Spinal cord (tissue), 10 donors: ENCODE results near the gene TTBK2. TPM values are rescaled to one million over a fixed set of nuclear protein-coding genes. Genes with fewer than 3 reads are reported as not detected.
"Not testable (repeated sequence)": the region's sequence is repeated elsewhere in the genome, so short reads cannot be mapped to it uniquely, and the experiment has no call there.

ENCODE experiments used
- DNase-seq, 6 donors: peaks; one replicate each; pipeline versions ENCODE4 v3.0.0 to v3.0.0-alpha.2; 2013 to 2015; ENCODE audit warnings: low spot score in 6 of 6, low read depth in 4 of 6
- H3K27ac ChIP-seq: one replicate; pipeline ENCODE4 v1.5.1; 2013; ENCODE audit warnings: low read depth, low read length, control low read depth
- H3K27me3 ChIP-seq: one replicate; pipeline ENCODE4 v1.6.1; 2013; ENCODE audit warnings: low read length; ENCODE audit not compliant: control insufficient read depth, insufficient read depth
- H3K36me3 ChIP-seq: one replicate; pipeline ENCODE4 v1.6.1; 2013; ENCODE audit warnings: low read length; ENCODE audit not compliant: control insufficient read depth, insufficient read depth
- H3K4me1 ChIP-seq: one replicate; pipeline ENCODE4 v1.6.1; 2013; ENCODE audit warnings: low read length; ENCODE audit not compliant: control insufficient read depth, insufficient read depth
- H3K4me3 ChIP-seq: one replicate; pipeline ENCODE4 v1.5.1; 2013; ENCODE audit warnings: low read depth, low read length, control low read depth
- H3K9me3 ChIP-seq: one replicate; pipeline ENCODE4 v1.6.1; 2013; ENCODE audit warnings: low read length; ENCODE audit not compliant: control insufficient read depth, insufficient read depth
- WGBS: methylation state at CpG from one replicate; pipeline ENCODE4 v1.1.5; 2013; ENCODE audit warnings: missing lambda C conversion rate; ENCODE audit not compliant: insufficient coverage; 5-methylcytosine and 5-hydroxymethylcytosine counted together
- long read RNA-seq, 4 donors: transcript quantifications; one replicate each; lab custom pipeline, GENCODE V29; 2026
- polyA plus RNA-seq, 2 donors: library from polyadenylated mRNA; unstranded; fragments of 120-200 nt; gene quantifications; one replicate each; pipeline ENCODE4 v1.2.1, GENCODE V29; 2013; ENCODE audit not compliant: insufficient read length in 2 of 2
- total RNA-seq, 2 donors: library from RNA; depleted of rRNA in 1 of 2; stranded (reverse); fragments of 120-200 nt in 1 of 2; fragments of >200 nt in 1 of 2; gene quantifications; one replicate each; pipeline versions ENCODE4 v1.2.3 to v1.2.4, GENCODE V29; 2013 to 2014
- donor health status: healthy.

Gene TTBK2
- total RNA-seq (10 to 100 TPM; 22.2 to 64.4 TPM), polyA plus RNA-seq (10 to 100 TPM; 22.6 to 32.3 TPM)
- long read RNA-seq, donor 1: 0 reads
- long read RNA-seq, donor 2: 0 reads
- long read RNA-seq, donor 3, partial matches to known transcripts: 5 of 5 reads
- long read RNA-seq, donor 3, other reads (novel, unspliced or antisense): 0 of 5 reads
- long read RNA-seq, donor 4: 0 reads

DNA sequence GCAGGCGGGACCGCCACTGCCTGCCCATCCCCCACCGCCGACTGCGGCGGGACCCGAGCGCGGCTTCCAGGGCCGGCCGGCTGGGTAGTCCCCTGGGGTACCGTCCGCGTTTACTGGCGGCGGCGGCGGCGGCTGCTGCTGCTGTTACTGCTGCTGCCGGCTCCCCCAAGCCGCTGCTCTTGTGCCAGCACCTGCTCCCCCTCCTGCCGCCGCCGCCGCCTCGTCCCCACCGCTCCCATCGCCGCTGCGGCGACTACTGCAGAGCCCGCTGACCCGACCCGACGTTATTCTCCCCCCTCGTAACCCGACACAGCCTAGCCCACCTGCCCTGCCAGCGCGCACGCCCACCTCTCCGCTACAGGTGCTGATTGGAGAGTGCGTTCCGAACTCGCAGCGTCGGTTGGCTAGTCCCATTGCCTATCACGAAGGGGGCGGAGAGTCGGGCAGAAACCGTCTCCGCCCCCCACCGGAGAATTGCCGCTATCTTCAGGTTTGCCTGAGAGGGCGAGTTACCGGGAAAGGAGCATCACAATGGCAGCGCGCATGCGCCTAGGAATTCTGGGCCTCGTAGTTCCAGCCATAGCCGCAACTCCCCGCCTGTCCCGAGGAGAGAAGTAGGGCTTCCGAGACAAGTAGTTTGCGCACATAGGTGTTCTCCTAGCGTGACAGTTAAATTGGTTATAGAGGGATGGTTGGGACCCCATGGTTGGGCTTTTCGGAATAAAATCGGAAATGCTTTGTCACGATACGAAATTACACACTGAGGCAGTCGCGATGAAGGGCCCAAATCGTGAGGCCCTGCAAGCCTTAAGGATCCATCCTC lies at the start of gene TTBK2:
TSS of gene TTBK2 (minus strand) at position 260 of the 823 bp plus-strand sequence. CDS start 42,161 bp downstream, outside the sequence.
- Histone ChIP-seq H3K36me3 (no peaks in the 10 kb centered on the region), H3K4me3 (peak within 1 kb of the TSS; percentile 82), H3K4me1 (peaks cover 6% of the 10 kb centered on the region), H3K27me3 (no peaks in the 10 kb centered on the region), H3K9me3 (no peaks in the 10 kb centered on the region), H3K27ac (peak within 1 kb of the TSS; percentile 90)
- DNase-seq: peak; percentile 96 to 100 (median 99)
- WGBS: under 1% methylated on average over 72 of the region's 72 CpGs

DNA sequence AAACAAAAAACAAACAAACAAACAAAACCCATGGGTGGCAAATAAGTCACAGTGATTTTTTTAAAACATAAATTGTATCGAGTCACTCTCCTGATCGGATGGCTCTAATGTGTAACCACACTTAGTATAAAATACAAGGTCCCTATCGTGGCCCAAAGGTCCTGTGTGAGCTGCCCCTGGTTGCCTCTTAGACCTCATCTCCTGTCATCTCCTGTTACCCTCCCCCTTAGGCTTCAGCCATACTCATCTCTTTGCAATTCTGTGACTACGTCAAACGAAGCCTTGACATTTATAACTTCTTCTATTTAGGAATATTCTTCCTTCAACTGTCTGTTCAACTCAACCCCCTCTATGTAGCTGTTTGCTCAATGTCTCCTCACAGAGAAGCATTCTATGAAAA lies 43.9 kb upstream of the TTBK2 start:
- no peaks in the 10 kb centered on the region for H3K4me1 ChIP-seq
- H3K27ac ChIP-seq: no peak overlapping the region
- no peak overlapping the region for H3K4me3 ChIP-seq
- H3K36me3 ChIP-seq: peaks cover 36% of the 10 kb centered on the region
- H3K27me3 ChIP-seq: no peaks in the 10 kb centered on the region
- 97% methylated on average over 5 of the region's 5 CpGs for WGBS
- no peaks in the 10 kb centered on the region for H3K9me3 ChIP-seq
- DNase-seq: no peak

DNA sequence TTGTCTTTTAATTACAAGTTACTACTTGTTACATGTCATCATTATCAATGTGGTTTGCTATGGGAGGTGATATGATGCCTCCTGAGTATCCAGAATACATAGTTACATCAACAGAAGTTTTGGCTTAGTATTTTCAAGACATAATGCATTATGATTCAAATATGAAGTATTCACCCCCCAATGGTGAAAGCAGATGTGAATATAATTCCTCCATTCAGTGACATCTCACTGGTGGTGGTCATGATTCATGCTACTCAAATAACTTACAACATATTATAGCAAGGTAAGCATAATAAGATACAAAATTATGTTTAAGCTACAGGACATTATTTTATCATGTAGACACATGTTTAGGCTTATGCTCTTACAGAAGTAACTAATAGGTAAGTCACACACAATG lies 34.9 kb upstream of the TTBK2 start:
- no peak for DNase-seq

DNA sequence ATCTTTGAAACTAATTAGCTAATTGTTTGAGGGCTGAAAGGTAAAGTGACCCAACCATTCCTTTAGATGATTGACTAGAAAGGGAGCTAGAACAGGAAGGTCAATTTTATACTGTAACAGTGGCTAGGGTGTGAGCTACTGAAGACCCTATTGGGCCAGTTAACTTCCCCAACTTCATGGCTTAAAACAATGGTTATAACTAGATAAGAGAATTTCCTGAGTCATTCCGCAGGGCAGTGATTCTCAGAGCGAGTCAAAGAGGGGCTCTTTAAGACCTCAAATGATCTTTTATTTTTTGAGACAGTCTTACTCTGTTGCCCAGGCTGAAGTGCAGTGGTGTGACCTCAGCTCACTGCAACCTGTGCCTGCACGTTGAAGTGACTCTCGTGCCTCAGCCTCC lies 33.7 kb upstream of the TTBK2 start:
- no peaks in the 10 kb centered on the region for H3K4me1 ChIP-seq
- no peak for DNase-seq
- no peak overlapping the region for H3K27ac ChIP-seq
- peaks cover 41% of the 10 kb centered on the region for H3K36me3 ChIP-seq
- no peaks in the 10 kb centered on the region for H3K27me3 ChIP-seq
- H3K9me3 ChIP-seq: no peaks in the 10 kb centered on the region
- WGBS: 96% methylated on average over 4 of the region's 4 CpGs
- no peak overlapping the region for H3K4me3 ChIP-seq

More for the DNA sequence above, 34.9 kb upstream of the TTBK2 start:
- no peaks in the 10 kb centered on the region for H3K27me3 ChIP-seq
- no peaks in the 10 kb centered on the region for H3K4me1 ChIP-seq
- peaks cover 34% of the 10 kb centered on the region for H3K36me3 ChIP-seq
- H3K27ac ChIP-seq: no peak overlapping the region
- H3K9me3 ChIP-seq: no peaks in the 10 kb centered on the region
- H3K4me3 ChIP-seq: no peak overlapping the region

DNA sequence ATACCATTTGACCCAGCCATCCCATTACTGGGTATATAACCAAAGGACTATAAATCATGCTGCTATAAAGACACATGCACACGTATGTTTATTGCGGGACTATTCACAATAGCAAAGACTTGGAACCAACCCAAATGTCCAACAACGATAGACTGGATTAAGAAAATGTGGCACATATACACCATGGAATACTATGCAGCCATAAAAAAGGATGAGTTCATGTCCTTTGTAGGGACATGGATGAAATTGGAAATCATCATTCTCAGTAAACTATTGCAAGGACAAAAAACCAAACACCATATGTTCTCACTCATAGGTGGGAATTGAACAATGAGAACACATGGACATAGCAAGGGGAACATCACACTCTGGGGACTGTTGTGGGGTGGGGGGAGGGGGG lies 28.3 kb upstream of the TTBK2 start:
- H3K9me3 ChIP-seq, H3K4me1 ChIP-seq, H3K4me3 ChIP-seq, DNase-seq, H3K27ac ChIP-seq, H3K27me3 ChIP-seq: not testable (repeated sequence)
- no CpG with 5 or more reads among the region's 3 CpGs for WGBS
- peaks cover 32% of the 10 kb centered on the region for H3K36me3 ChIP-seq

DNA sequence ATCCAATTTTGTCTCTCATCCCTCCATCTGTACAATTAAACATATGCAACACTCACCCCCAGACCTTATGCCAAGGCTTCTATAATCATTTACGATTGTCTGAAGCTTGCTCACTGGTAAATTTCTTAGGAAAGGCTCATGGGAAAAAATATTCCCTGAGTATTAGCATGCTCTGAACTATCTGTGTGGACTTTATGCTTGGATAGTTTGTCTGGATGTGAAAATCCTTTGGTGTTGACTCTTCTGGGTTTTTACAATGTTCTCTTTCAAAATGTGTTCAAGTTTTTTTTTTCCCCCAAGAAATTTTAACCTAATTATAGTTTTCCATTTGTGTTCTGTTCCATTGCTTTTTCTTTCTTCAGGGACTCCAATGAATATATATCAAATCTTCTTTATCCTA lies 19.9 kb upstream of the TTBK2 start:
- no peak for DNase-seq
- H3K4me1 ChIP-seq: no peaks in the 10 kb centered on the region
- no peaks in the 10 kb centered on the region for H3K36me3 ChIP-seq
- H3K9me3 ChIP-seq: no peaks in the 10 kb centered on the region
- no peak overlapping the region for H3K4me3 ChIP-seq
- H3K27me3 ChIP-seq: no peaks in the 10 kb centered on the region
- no CpG with 5 or more reads among the region's 1 CpG for WGBS
- no peak overlapping the region for H3K27ac ChIP-seq

DNA sequence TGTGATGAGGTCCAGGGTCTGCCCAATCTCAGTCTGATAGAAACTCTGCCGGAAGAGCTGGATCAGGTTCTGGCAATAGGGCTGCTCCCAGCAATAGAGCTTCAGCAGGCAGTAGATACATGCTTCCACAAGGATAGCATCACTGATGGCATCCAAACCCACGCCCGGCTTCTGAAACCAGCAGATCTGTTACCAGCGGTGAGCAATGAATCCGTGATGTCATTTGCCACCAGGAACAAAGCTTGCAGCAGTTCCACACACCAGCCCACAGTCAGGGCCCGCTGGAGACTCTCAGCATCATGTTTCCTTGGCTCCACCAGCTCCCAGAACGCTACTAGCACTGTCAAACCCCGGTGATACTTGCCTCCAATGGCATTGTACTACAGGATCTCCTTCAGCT lies 19.3 kb upstream of the TTBK2 start:
- Histone ChIP-seq H3K27ac (no peak overlapping the region), H3K27me3 (no peaks in the 10 kb centered on the region)

DNA sequence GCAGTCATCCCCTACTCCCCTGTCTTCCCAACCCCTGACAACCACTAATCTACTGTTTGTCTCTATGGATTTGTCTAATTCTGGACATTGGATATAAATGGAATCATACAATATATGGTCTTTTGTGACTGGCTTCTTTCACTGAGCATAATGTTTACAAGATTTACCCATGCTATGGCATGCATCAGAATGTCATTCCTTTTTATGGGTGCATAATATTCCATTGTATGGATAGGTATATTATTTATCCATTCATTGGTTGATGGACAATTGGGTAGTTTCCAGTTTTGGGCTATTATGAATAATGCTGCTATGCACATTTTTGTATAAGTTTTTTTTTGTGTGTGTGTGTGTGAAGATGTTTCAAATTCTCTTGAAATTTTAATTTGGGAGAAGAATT lies 16.6 kb upstream of the TTBK2 start:
- Histone ChIP-seq H3K9me3 (no peaks in the 10 kb centered on the region), H3K27ac (no peak overlapping the region), H3K4me3 (no peak overlapping the region), H3K27me3 (no peaks in the 10 kb centered on the region), H3K36me3 (no peaks in the 10 kb centered on the region), H3K4me1 (no peaks in the 10 kb centered on the region)
- no peak for DNase-seq

More for the DNA sequence above, 19.3 kb upstream of the TTBK2 start:
- Histone ChIP-seq H3K4me3 (no peak overlapping the region), H3K36me3 (no peaks in the 10 kb centered on the region), H3K4me1 (no peaks in the 10 kb centered on the region), H3K9me3 (no peaks in the 10 kb centered on the region)
- whole genome bisulfite sequencing: 96% methylated on average over 8 of the region's 8 CpGs
- no peak for DNase-seq

DNA sequence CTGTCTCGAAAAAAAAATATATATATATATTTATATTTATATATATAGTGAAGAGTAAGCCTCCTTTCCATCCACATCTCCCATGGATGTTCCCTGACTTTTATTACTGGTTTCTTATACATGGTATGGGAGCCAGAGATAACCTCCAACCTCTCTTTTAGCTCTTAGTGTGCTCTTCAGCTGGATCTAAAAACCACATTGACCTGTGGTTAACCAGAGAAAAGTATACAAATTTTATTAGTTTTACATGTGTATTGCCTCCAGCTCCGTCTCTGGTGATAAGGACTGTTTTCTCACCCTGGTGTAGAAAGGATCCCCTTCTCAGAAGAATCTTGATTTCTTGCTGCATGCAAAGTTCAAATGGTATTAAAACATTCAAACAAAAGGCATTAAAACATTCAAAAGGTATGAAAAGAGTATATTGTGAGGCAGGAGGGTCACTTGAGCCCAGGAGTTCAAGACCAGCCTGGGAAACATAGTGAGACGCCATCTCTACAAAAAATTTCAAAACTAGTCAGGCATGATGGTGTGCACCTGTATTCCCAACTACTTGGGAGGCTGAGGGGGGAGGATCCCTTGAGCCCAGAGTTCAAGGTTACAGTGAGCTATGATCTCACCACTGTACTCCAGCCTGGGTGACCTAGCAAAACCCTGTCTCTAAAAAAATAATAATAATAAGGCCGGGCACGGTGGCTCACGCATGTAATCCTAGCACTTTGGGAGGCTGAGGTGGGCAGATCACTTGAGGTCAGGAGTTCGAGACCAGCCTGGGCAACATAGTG lies 13.5 kb upstream of the TTBK2 start:
- H3K27me3 ChIP-seq: no peaks in the 10 kb centered on the region
- no peaks in the 10 kb centered on the region for H3K4me1 ChIP-seq
- WGBS: 93% methylated on average over 4 of the region's 7 CpGs
- no peaks in the 10 kb centered on the region for H3K9me3 ChIP-seq
- H3K36me3 ChIP-seq: no peaks in the 10 kb centered on the region
- H3K4me3 ChIP-seq: no peak overlapping the region
- no peak overlapping the region for H3K27ac ChIP-seq
- no peak for DNase-seq
